HEK293 (cell line): ENCODE results near the gene SPAAR.

Experiments
- CTCF ChIP-seq: fragments of 450-650 bp; formaldehyde crosslinking; IDR thresholded peaks from 2 replicates; pipeline ENCODE4 v1.5.1; 2016; ENCODE audit warnings: missing biosample characterization, missing genetic modification characterization
- PBX3 ChIP-seq: sonication (generic); formaldehyde crosslinking; IDR thresholded peaks from 2 replicates; pipeline ENCODE4 v1.8.1; 2022; ENCODE audit warnings: mild to moderate bottlenecking, moderate library complexity, missing genetic modification reagents
- TCF7L2 ChIP-seq: IDR thresholded peaks from 2 replicates; pipeline ENCODE4 v1.6.1; 2011; ENCODE audit warnings: low read depth, mild to moderate bottlenecking, inconsistent platforms, low read length, moderate library complexity, borderline replicate concordance
- YY2 ChIP-seq: fragments of 450-650 bp; formaldehyde crosslinking; IDR thresholded peaks from 2 replicates; pipeline ENCODE4 v1.5.1; 2016; ENCODE audit warnings: missing biosample characterization, missing genetic modification characterization
- ZFP3 ChIP-seq: fragments of 450-650 bp; formaldehyde crosslinking; IDR thresholded peaks from 2 replicates; pipeline ENCODE4 v1.5.1; 2016; ENCODE audit warnings: low read depth, missing biosample characterization, missing genetic modification characterization
- ZNF174 ChIP-seq: fragments of 450-650 bp; formaldehyde crosslinking; IDR thresholded peaks from 2 replicates; pipeline ENCODE4 v1.5.0; 2017; ENCODE audit warnings: missing biosample characterization, mild to moderate bottlenecking, missing genetic modification characterization
- ZNF18 ChIP-seq: fragments of 450-650 bp; formaldehyde crosslinking; IDR thresholded peaks from 2 replicates; pipeline ENCODE4 v1.5.1; 2016; ENCODE audit warnings: missing biosample characterization, missing genetic modification characterization
- ZNF366 ChIP-seq: fragments of 450-650 bp; formaldehyde crosslinking; conservative IDR thresholded peaks from 2 replicates; pipeline ENCODE4 v1.5.1; 2016; ENCODE audit warnings: missing biosample characterization, missing genetic modification characterization
- ZNF433 ChIP-seq: fragments of 450-650 bp; formaldehyde crosslinking; IDR thresholded peaks from 2 replicates; pipeline ENCODE4 v1.5.1; 2016; ENCODE audit warnings: missing biosample characterization, missing genetic modification characterization, low read depth
- ZSCAN5A ChIP-seq: fragments of 450-650 bp; formaldehyde crosslinking; IDR thresholded peaks from 2 replicates; pipeline ENCODE4 v1.5.1; 2016; ENCODE audit warnings: missing biosample characterization, missing genetic modification characterization
- TF ChIP-seq, protein P1 (sequence below): fragments of 450-650 bp; formaldehyde crosslinking; IDR thresholded peaks from 2 replicates; pipeline ENCODE4 v1.5.1; 2016; ENCODE audit warnings: missing biosample characterization, missing genetic modification characterization

- no peak for TF ChIP-seq CTCF
- TF ChIP-seq ZSCAN5A (tag by site-specific recombination), result no peak
- no peak for TF ChIP-seq YY2 (tag by site-specific recombination)
- no peak for TF ChIP-seq PBX3 (CRISPR knock-in tag)
- TF ChIP-seq ZNF174 (tag by site-specific recombination), result no peak
- TF ChIP-seq ZNF433 (tag by site-specific recombination), result no peak
- TF ChIP-seq TCF7L2, result no peak
- TF ChIP-seq, protein P1, sequence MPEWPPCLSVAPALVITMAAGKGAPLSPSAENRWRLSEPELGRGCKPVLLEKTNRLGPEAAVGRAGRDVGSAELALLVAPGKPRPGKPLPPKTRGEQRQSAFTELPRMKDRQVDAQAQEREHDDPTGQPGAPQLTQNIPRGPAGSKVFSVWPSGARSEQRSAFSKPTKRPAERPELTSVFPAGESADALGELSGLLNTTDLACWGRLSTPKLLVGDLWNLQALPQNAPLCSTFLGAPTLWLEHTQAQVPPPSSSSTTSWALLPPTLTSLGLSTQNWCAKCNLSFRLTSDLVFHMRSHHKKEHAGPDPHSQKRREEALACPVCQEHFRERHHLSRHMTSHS (tag by site-specific recombination), result no peak
- no peak for TF ChIP-seq ZNF366
- TF ChIP-seq ZNF18, result no peak
- no peak for TF ChIP-seq ZFP3 (tag by site-specific recombination)
Observed at GRCh38 chr9:35948901-35949318, 39.6 kb downstream of the SPAAR start.
